ENCODE data around the gene PTCRA.
"Not testable (repeated sequence)": the region's sequence is repeated elsewhere in the genome, so short reads cannot be mapped to it uniquely, and the experiment has no call there.

PTCRA gene

GRCh38 chr6:42915732-42916131 lies at the start of gene PTCRA:
TSS of gene PTCRA (plus strand) at chr6:42916053. CDS start at chr6:42916070, 17 bp downstream.
- no peak for DNase-seq

- DNase-seq = no peak
These were observed 45.5 kb upstream of the PTCRA start for GRCh38 chr6:42870145-42870936.

DNA sequence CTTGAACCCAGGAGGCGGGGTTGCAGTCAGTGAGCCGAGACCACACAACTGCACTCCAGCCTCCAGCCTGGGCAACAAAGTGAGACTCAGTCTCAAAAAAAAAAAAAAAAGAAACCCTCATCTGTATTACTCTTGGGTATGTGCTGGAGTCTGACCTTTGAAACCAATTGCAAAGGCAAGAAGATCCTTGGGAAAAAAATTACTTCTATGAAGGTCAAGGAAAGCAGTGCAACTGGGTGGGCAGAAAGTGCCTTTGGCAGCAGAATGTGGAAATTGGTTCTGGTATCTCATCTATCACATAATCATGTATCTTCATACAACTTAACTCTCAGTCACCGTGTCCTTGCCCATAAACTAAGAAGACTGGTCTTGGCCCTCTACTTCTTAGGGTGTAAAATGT lies 44.1 kb upstream of the PTCRA start:
- DNase-seq = no peak

GRCh38 chr6:42873313-42873712 lies 42.5 kb upstream of the PTCRA start:
- DNase-seq = no peak

GRCh38 chr6:42877695-42878094 lies 38.2 kb upstream of the PTCRA start:
- no peak for DNase-seq

- DNase-seq = peak; percentile 77
These were observed 36.2 kb upstream of the PTCRA start, which contains the start of gene RPL7L1 for GRCh38 chr6:42879372-42880239. TSS of gene RPL7L1 (plus strand) at chr6:42879616. CDS start at chr6:42879911, 295 bp downstream.

GRCh38 chr6:42880240-42880817 lies 35.5 kb upstream of the PTCRA start:
- DNase-seq = peak; percentile 30

DNA sequence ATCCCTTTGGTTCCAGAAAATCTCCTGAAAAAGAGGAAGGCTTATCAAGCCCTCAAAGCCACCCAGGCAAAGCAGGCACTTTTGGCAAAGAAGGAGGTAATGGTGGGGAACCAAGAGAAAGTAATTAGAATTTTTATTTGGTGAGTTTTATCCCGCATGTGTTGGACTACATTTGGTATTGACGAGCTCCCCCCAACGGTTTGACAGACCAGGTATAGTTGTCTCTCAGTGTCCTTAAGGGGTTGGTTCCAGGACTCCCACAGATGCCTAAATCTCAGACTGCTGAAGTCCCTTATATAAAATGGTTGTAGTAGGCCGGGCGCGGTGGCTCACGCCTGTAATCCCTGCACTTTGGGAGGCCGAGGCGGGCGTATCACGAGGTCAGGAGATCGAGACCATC lies 35.0 kb upstream of the PTCRA start:
- DNase-seq = not testable (repeated sequence)

GRCh38 chr6:42885702-42886101 lies 30.2 kb upstream of the PTCRA start:
- DNase-seq = no peak

DNA sequence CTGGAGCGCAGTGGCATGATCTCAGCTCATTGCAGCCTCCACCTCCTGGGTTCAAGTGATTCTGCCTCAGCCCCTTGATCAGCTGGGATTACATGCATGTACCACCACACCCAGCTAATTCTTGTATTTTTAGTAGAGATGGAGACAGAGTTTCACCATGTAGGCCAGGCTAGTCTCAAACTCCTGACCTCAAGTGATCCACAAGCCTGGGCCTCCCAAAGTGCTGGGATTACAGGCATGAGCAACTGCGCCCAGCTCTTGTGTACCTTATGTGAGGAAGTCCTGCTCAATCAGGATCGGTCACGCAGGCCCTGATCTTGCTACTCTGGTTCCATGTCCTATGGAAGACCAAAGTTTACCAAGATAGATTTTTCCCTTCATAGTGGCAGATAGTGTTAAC lies 27.7 kb upstream of the PTCRA start:
- DNase-seq = not testable (repeated sequence)

DNA sequence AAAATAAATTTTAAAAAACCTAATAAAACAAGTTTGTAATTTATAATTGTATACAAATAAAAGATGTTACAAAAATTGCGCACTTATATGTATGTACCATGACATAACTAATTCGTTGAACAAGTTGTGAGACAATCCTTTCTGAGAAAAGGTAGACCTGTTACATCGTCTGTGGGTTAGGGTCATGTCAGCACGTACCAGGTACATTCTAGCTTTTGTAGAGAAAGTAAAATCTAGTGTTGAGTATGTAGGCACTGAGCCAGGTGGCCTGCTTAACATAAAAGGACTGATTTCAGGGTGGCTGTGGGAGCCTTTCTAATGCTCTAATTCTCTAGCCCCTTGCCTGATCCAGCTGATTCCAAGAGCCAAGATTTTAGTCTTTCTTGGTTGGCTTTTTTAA lies 26.0 kb upstream of the PTCRA start:
- DNase-seq = no peak

DNA sequence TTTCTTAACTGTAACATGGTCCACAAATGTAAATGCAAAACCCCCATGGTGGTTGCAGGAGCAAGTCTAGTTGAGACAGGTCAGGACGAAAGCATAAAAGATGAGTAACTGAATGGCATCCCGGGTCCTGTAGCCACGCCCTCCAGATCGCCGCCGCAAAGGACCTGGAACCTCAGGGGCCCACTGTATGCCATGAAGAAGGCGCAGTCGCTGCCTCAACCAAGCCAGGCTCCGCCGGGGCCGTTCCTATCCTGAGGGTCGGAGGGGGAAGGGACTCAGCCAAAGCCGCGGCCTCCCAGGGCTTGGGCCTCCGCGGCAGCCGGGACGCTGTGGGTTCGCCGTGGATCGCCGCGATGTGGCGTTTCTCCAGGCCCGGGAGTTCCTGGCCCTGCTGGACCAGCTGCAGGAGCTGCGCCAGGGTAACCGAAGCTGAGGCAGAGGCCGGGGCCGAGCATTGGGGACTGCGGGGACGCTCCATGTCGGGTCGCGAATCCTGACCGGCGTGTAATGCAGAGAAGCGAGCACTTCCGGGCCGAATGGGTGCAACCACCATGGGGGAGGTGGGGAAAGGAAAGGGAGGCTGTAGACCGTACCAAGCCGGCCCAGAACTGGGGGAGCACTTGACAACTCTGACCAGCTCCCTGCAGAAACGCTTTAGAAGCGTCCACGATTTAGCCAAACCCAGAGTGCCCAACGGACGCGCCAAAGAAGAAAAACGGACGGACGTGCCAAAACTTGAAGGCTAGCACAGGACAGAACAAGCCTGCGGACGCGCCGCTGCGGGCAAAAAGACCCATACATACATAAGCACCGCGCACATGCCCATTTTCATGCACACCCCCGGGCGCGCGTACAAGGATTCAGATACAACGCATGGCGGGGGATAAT lies 25.3 kb upstream of the PTCRA start:
- DNase-seq = peak; percentile 89

- DNase-seq = no peak
These were observed 24.6 kb upstream of the PTCRA start for GRCh38 chr6:42891199-42891722.

DNA sequence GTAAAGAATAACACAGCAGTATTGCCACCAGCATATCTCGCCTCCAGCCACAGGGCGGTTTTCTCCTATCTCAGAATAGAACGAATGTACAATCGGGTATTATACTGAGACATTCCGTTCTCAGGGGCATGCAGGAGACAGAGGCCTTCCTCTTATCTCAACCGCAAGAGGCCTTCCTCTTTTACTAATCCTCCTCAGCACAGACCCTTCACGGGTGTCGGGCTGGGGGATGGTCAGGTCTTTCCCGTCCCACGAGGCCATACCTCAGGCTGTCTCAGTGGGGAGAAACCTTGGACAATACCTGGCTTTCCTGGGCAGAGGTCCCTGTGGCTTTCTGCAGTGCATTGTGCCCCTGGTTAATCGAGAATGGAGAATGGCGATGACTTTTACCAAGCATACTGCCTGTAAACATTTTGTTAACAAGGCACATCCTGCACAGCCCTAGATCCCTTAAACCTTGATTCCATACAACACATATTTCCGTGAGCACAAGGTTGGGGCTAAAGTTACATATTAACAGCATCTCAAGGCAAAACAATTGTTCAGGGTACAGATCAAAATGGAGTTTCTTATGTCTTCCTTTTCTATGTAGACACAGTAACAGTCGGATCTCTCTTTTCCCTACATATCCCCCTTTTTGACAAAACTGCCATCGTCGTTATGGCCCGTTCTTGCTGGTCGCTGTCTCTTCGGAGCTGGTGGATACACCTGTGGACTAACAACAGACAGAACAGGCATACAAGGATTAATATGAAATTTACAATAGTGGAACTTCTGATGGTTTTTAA lies 21.6 kb upstream of the PTCRA start:
- not testable (repeated sequence) for DNase-seq

DNA sequence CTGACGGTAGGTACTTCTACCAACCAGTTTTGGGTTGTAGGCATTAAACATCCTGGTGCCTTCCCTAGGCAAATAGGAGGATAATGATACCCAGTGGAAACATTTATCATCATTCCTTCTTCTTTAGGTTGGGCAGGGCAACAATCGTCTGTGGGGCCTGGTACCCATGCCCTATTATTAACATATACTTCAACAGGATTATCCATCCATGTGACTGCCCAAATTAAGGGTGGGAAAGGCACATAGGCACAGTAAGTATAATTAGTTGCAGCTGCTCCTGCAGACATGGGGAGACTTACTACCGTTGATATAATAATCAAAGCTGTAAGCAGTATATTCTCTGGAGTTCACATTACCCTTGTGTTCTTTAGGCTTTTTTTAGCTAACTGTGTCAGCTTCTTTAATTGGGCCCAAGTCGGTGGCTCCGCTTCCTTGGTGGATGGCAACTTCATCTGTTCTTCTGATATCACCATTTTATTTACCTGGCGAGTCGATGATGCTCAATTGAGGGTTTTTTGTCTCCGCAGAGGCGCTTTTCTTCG lies 19.6 kb upstream of the PTCRA start:
- no peak for DNase-seq

DNA sequence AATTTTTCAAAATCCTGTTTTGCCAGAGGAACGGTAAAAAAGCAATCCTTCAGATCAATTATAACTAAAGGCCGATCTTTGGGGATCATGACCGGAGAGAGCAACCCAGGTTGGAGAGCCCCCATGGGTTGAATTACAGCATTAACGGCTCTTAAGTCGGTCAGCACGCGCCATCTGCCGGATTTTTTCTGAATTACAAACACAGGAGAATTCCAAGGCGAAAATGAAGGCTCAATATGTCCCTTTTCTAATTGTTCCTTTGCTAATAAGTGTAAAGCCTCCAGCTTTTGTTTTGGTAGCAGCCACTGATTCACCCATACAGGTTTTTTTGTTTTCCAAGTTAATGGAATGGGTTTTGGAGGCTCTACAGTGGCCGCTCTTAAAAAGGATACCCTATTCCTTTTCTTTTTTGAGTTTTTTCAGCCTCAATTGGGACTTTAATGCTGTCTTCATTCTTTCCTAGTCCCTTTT lies 16.9 kb upstream of the PTCRA start:
- DNase-seq = peak; percentile 64

DNA sequence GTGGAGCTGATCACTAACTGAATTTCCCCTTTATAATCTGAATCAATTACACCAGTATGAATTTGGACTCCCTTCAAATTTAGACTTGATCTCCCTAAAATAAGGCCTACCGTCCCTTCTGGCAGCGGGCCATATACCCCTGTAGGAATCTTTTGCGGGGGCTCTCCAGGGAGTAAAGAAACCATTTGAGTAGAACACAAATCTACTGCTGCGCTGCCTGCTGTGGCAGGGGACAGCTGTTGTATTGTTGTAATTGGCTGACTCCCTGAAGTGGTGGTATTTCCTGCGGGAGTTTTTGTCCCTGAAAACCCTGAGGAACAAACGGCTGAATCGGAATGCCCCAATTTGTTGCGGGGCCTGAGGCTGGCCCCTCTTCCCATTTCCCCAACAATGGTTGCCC lies 16.0 kb upstream of the PTCRA start:
- DNase-seq = no peak

GRCh38 chr6:42901538-42901957 lies 14.3 kb upstream of the PTCRA start:
- DNase-seq = peak; percentile 59

- DNase-seq = not testable (repeated sequence)
These were observed 13.2 kb upstream of the PTCRA start for GRCh38 chr6:42902429-42903263.

- DNase-seq = no peak
These were observed 11.4 kb upstream of the PTCRA start for GRCh38 chr6:42904467-42904866.

Data from activated CD4-positive, CD25-positive, alpha-beta regulatory T cell treated with anti-CD3 and anti-CD28 coated beads, Interleukin-2, amount 50 U/mL, for 72 hours (primary cell).